Measurements from ENCODE around the gene C2CD4B.

The C2CD4B gene

GRCh38 chr15:62147551-62147950 is 17.5 kb downstream of the C2CD4B start:
- H3K4me3 ChIP-seq (replicated peaks; ENCODE audit: insufficient read depth, low read length), result no peak overlapping the region
- DNase-seq (ENCODE audit: low read depth in 1 of 2, low spot score in 1 of 2), result no peak
- no peaks in the 10 kb centered on the region for H3K27me3 ChIP-seq (ENCODE audit: insufficient read depth, poor library complexity, severe bottlenecking)
- TF ChIP-seq REST (IDR thresholded peaks at IDR 0.05; ENCODE audit: insufficient replicate concordance, low read depth) (no peak), GABPA (IDR thresholded peaks at IDR 0.05; ENCODE audit: low read depth) (no peak), SPI1 (IDR thresholded peaks at IDR 0.05; ENCODE audit: borderline replicate concordance, low read depth) (no peak), POLR2AphosphoS5 (IDR thresholded peaks at IDR 0.05; ENCODE audit: low read depth) (no peak), CTCF (IDR thresholded peaks at IDR 0.05; ENCODE audit: insufficient read depth, low read length) (no peak)
- no peak overlapping the region for H3K27ac ChIP-seq (replicated peaks)

GRCh38 chr15:62147149-62147548 is 17.9 kb downstream of the C2CD4B start:
- TF ChIP-seq GABPA (IDR thresholded peaks at IDR 0.05; ENCODE audit: low read depth), result no peak
- TF ChIP-seq SPI1 (IDR thresholded peaks at IDR 0.05; ENCODE audit: borderline replicate concordance, low read depth), result no peak
- no peak for TF ChIP-seq CTCF (IDR thresholded peaks at IDR 0.05; ENCODE audit: insufficient read depth, low read length)
- no peak for TF ChIP-seq REST (IDR thresholded peaks at IDR 0.05; ENCODE audit: insufficient replicate concordance, low read depth)
- TF ChIP-seq POLR2AphosphoS5 (IDR thresholded peaks at IDR 0.05; ENCODE audit: low read depth), result no peak
- Histone ChIP-seq H3K27me3 (ENCODE audit: insufficient read depth, poor library complexity, severe bottlenecking) (no peaks in the 10 kb centered on the region), H3K27ac (replicated peaks) (no peak overlapping the region), H3K4me3 (replicated peaks; ENCODE audit: insufficient read depth, low read length) (no peak overlapping the region)
- no peak for DNase-seq (ENCODE audit: low read depth in 1 of 2, low spot score in 1 of 2)

GRCh38 chr15:62145015-62145735 is 19.9 kb downstream of the C2CD4B start:
- Histone ChIP-seq H3K27ac (replicated peaks) (no peak overlapping the region), H3K27me3 (ENCODE audit: insufficient read depth, poor library complexity, severe bottlenecking) (peaks cover 3% of the 10 kb centered on the region), H3K4me3 (replicated peaks; ENCODE audit: insufficient read depth, low read length) (no peak overlapping the region)
- TF ChIP-seq POLR2AphosphoS5 (IDR thresholded peaks at IDR 0.05; ENCODE audit: low read depth) (no peak), REST (IDR thresholded peaks at IDR 0.05; ENCODE audit: insufficient replicate concordance, low read depth) (no peak), GABPA (IDR thresholded peaks at IDR 0.05; ENCODE audit: low read depth) (no peak), SPI1 (IDR thresholded peaks at IDR 0.05; ENCODE audit: borderline replicate concordance, low read depth) (no peak), CTCF (IDR thresholded peaks at IDR 0.05; ENCODE audit: insufficient read depth, low read length) (no peak)
- DNase-seq (ENCODE audit: low read depth in 1 of 2, low spot score in 1 of 2), result no peak

Data from HL-60 (cell line).